Measurements from ENCODE around the gene DGKA. TPM values are rescaled to one million over a fixed set of nuclear protein-coding genes. Genes with fewer than 3 reads are reported as not detected.
A peak's percentile ranks its signal among the peaks of the same experiment; 100 is the strongest.

DGKA gene
- polyA plus RNA-seq (2013, experiment 1 of 4): 21.2 TPM
- 18.2 TPM for polyA plus RNA-seq (2013, experiment 2 of 4)
- polyA plus RNA-seq (2013, experiment 3 of 4): 13.2 TPM
- polyA plus RNA-seq (2013, experiment 4 of 4): 22.4 TPM

GRCh38 chr12:55930771-55931316 is at the start of gene DGKA:
DGKA (plus strand) TSS chr12:55931162; CDS start chr12:55936504, 5,342 bp downstream.
- Histone ChIP-seq H3K9me3 (ENCODE audit: control insufficient read depth, low read length) (no peaks in the 10 kb centered on the region), H3K4me1 (ENCODE audit: control insufficient read depth, insufficient read depth, low read length) (peaks cover 12% of the 10 kb centered on the region), H3K27ac (ENCODE audit: insufficient read depth, low read depth, low read length, poor library complexity, severe bottlenecking) (no peak within 1 kb of the TSS), H3K4me3 (ENCODE audit: insufficient read depth, low read depth, low read length) (peak within 1 kb of the TSS; percentile 57), H3K36me3 (ENCODE audit: control insufficient read depth, insufficient read depth, low read length) (no peaks in the 10 kb centered on the region), H3K27me3 (ENCODE audit: control insufficient read depth, insufficient read depth, low read length, poor library complexity, severe bottlenecking) (peaks cover 40% of the 10 kb centered on the region)
- WGBS, 2 experiments: 42 to 58% methylated on average over 2 to 3 of the region's 3 CpGs

- WGBS, 2 experiments: 90 to 94% methylated on average over 1 of the region's 1 CpG
- Histone ChIP-seq H3K4me1 (ENCODE audit: control insufficient read depth, insufficient read depth, low read length) (no peaks in the 10 kb centered on the region), H3K9me3 (ENCODE audit: control insufficient read depth, low read length) (no peaks in the 10 kb centered on the region), H3K27ac (ENCODE audit: insufficient read depth, low read depth, low read length, poor library complexity, severe bottlenecking) (no peak overlapping the region), H3K27me3 (ENCODE audit: control insufficient read depth, insufficient read depth, low read length, poor library complexity, severe bottlenecking) (no peaks in the 10 kb centered on the region), H3K4me3 (ENCODE audit: insufficient read depth, low read depth, low read length) (no peak overlapping the region), H3K36me3 (ENCODE audit: control insufficient read depth, insufficient read depth, low read length) (no peaks in the 10 kb centered on the region)
These were observed 45.8 kb upstream of the DGKA start for GRCh38 chr12:55885113-55885512.

GRCh38 chr12:55891310-55891709 is 39.7 kb upstream of the DGKA start:
- Histone ChIP-seq H3K27ac (ENCODE audit: insufficient read depth, low read depth, low read length, poor library complexity, severe bottlenecking) (no peak overlapping the region), H3K36me3 (ENCODE audit: control insufficient read depth, insufficient read depth, low read length) (no peaks in the 10 kb centered on the region), H3K4me1 (ENCODE audit: control insufficient read depth, insufficient read depth, low read length) (no peaks in the 10 kb centered on the region), H3K9me3 (ENCODE audit: control insufficient read depth, low read length) (no peaks in the 10 kb centered on the region), H3K4me3 (ENCODE audit: insufficient read depth, low read depth, low read length) (no peak overlapping the region), H3K27me3 (ENCODE audit: control insufficient read depth, insufficient read depth, low read length, poor library complexity, severe bottlenecking) (no peaks in the 10 kb centered on the region)
- 90 to 92% methylated on average over 2 to 4 of the region's 4 CpGs for WGBS, 2 experiments

GRCh38 chr12:55893723-55894122 is 37.2 kb upstream of the DGKA start:
- H3K4me3 ChIP-seq (ENCODE audit: insufficient read depth, low read depth, low read length): no peak overlapping the region
- no CpG with 5 or more reads among the region's 1 CpG for WGBS, 2 experiments

GRCh38 chr12:55899082-55899481 is 31.9 kb upstream of the DGKA start:
- H3K4me1 ChIP-seq (ENCODE audit: control insufficient read depth, insufficient read depth, low read length): no peaks in the 10 kb centered on the region
- H3K4me3 ChIP-seq (ENCODE audit: insufficient read depth, low read depth, low read length): no peak overlapping the region
- 92 to 100% methylated on average over 1 to 2 of the region's 2 CpGs for WGBS, 2 experiments
- no peak overlapping the region for H3K27ac ChIP-seq (ENCODE audit: insufficient read depth, low read depth, low read length, poor library complexity, severe bottlenecking)
- no peaks in the 10 kb centered on the region for H3K27me3 ChIP-seq (ENCODE audit: control insufficient read depth, insufficient read depth, low read length, poor library complexity, severe bottlenecking)
- peaks cover 20% of the 10 kb centered on the region for H3K36me3 ChIP-seq (ENCODE audit: control insufficient read depth, insufficient read depth, low read length)
- H3K9me3 ChIP-seq (ENCODE audit: control insufficient read depth, low read length): no peaks in the 10 kb centered on the region

More at GRCh38 chr12:55893723-55894122, 37.2 kb upstream of the DGKA start:
- Histone ChIP-seq H3K27me3 (ENCODE audit: control insufficient read depth, insufficient read depth, low read length, poor library complexity, severe bottlenecking) (no peaks in the 10 kb centered on the region), H3K9me3 (ENCODE audit: control insufficient read depth, low read length) (no peaks in the 10 kb centered on the region), H3K36me3 (ENCODE audit: control insufficient read depth, insufficient read depth, low read length) (no peaks in the 10 kb centered on the region), H3K4me1 (ENCODE audit: control insufficient read depth, insufficient read depth, low read length) (no peaks in the 10 kb centered on the region), H3K27ac (ENCODE audit: insufficient read depth, low read depth, low read length, poor library complexity, severe bottlenecking) (no peak overlapping the region)

GRCh38 chr12:55901881-55902490 is 29.0 kb upstream of the DGKA start:
- no peaks in the 10 kb centered on the region for H3K4me1 ChIP-seq (ENCODE audit: control insufficient read depth, insufficient read depth, low read length)
- no peaks in the 10 kb centered on the region for H3K9me3 ChIP-seq (ENCODE audit: control insufficient read depth, low read length)
- no peak overlapping the region for H3K27ac ChIP-seq (ENCODE audit: insufficient read depth, low read depth, low read length, poor library complexity, severe bottlenecking)
- no peak overlapping the region for H3K4me3 ChIP-seq (ENCODE audit: insufficient read depth, low read depth, low read length)
- WGBS, 2 experiments: 95% methylated on average over 7 of the region's 7 CpGs
- peaks cover 20% of the 10 kb centered on the region for H3K36me3 ChIP-seq (ENCODE audit: control insufficient read depth, insufficient read depth, low read length)
- H3K27me3 ChIP-seq (ENCODE audit: control insufficient read depth, insufficient read depth, low read length, poor library complexity, severe bottlenecking): no peaks in the 10 kb centered on the region

- Histone ChIP-seq H3K9me3 (ENCODE audit: control insufficient read depth, low read length) (no peaks in the 10 kb centered on the region), H3K4me1 (ENCODE audit: control insufficient read depth, insufficient read depth, low read length) (peaks cover 5% of the 10 kb centered on the region), H3K36me3 (ENCODE audit: control insufficient read depth, insufficient read depth, low read length) (peaks cover 17% of the 10 kb centered on the region), H3K27me3 (ENCODE audit: control insufficient read depth, insufficient read depth, low read length, poor library complexity, severe bottlenecking) (no peaks in the 10 kb centered on the region), H3K27ac (ENCODE audit: insufficient read depth, low read depth, low read length, poor library complexity, severe bottlenecking) (no peak overlapping the region), H3K4me3 (ENCODE audit: insufficient read depth, low read depth, low read length) (no peak overlapping the region)
- 93% methylated on average over 1 of the region's 1 CpG; no CpG with 5 or more reads in 1 of the 2 experiments for WGBS, 2 experiments
These were observed 24.9 kb upstream of the DGKA start for GRCh38 chr12:55906056-55906455.

- Histone ChIP-seq H3K27me3 (ENCODE audit: control insufficient read depth, insufficient read depth, low read length, poor library complexity, severe bottlenecking) (no peaks in the 10 kb centered on the region), H3K4me3 (ENCODE audit: insufficient read depth, low read depth, low read length) (no peak overlapping the region), H3K9me3 (ENCODE audit: control insufficient read depth, low read length) (no peaks in the 10 kb centered on the region), H3K4me1 (ENCODE audit: control insufficient read depth, insufficient read depth, low read length) (peaks cover 5% of the 10 kb centered on the region), H3K36me3 (ENCODE audit: control insufficient read depth, insufficient read depth, low read length) (no peaks in the 10 kb centered on the region), H3K27ac (ENCODE audit: insufficient read depth, low read depth, low read length, poor library complexity, severe bottlenecking) (peak overlapping the region; percentile 0)
- 82 to 84% methylated on average over 7 to 8 of the region's 8 CpGs for WGBS, 2 experiments
These were observed 22.0 kb upstream of the DGKA start for GRCh38 chr12:55908726-55909512.

GRCh38 chr12:55909513-55909884 is 21.5 kb upstream of the DGKA start:
- 79% methylated on average over 2 of the region's 2 CpGs; no CpG with 5 or more reads in 1 of the 2 experiments for WGBS, 2 experiments
- H3K27ac ChIP-seq (ENCODE audit: insufficient read depth, low read depth, low read length, poor library complexity, severe bottlenecking): peak overlapping the region; percentile 0

GRCh38 chr12:55912908-55913307 is 18.1 kb upstream of the DGKA start:
- Histone ChIP-seq H3K36me3 (ENCODE audit: control insufficient read depth, insufficient read depth, low read length) (no peaks in the 10 kb centered on the region), H3K4me1 (ENCODE audit: control insufficient read depth, insufficient read depth, low read length) (peaks cover 5% of the 10 kb centered on the region), H3K9me3 (ENCODE audit: control insufficient read depth, low read length) (no peaks in the 10 kb centered on the region), H3K4me3 (ENCODE audit: insufficient read depth, low read depth, low read length) (no peak overlapping the region), H3K27me3 (ENCODE audit: control insufficient read depth, insufficient read depth, low read length, poor library complexity, severe bottlenecking) (no peaks in the 10 kb centered on the region), H3K27ac (ENCODE audit: insufficient read depth, low read depth, low read length, poor library complexity, severe bottlenecking) (no peak overlapping the region)
- 91 to 95% methylated on average over 4 of the region's 4 CpGs for WGBS, 2 experiments

More at GRCh38 chr12:55909513-55909884, 21.5 kb upstream of the DGKA start:
- Histone ChIP-seq H3K4me3 (ENCODE audit: insufficient read depth, low read depth, low read length) (no peak overlapping the region), H3K27me3 (ENCODE audit: control insufficient read depth, insufficient read depth, low read length, poor library complexity, severe bottlenecking) (no peaks in the 10 kb centered on the region), H3K9me3 (ENCODE audit: control insufficient read depth, low read length) (no peaks in the 10 kb centered on the region), H3K4me1 (ENCODE audit: control insufficient read depth, insufficient read depth, low read length) (peaks cover 5% of the 10 kb centered on the region), H3K36me3 (ENCODE audit: control insufficient read depth, insufficient read depth, low read length) (no peaks in the 10 kb centered on the region)

Measured in ectodermal cell (in vitro differentiated cells).